ENCODE results near the gene MIOS. TPM values are rescaled to one million over a fixed set of nuclear protein-coding genes. Genes with fewer than 3 reads are reported as not detected.

MIOS gene
- total RNA-seq, 2 experiments from 2014 or later = 63.0 to 67.3 TPM

DNA sequence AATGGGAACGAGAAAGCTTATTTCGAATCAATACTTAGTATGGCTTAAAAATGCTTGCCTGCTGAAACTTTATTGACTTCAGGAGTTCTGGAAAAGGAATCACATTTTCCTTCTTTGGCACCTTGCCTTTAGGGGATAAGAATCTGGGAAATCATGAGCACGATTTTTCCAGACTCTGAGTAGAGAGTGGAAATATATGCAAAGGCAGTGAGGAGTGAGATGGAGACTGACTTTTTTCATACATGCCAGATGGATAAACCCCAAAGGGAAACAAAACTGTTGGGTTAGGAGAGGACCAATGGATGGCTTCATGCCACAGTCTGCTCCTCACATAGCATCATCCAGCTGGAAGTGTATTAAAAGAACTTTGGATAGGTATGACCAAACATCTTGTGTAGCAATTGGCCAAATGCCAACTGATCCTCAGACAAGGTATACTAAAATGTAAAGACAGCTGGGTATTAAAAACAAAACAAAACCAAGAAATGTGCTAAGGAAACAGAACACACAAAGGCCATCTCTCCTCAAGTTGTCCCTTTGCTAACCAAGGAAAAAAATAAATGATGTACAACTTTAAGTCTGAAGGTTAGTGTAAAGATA, 32.8 kb upstream of the MIOS start:
- DNase-seq (no peak), ATAC-seq (no peak)
- Mint-ChIP-seq H3K4me3 (no peak overlapping the region), H3K27ac (no peak overlapping the region), H3K36me3 (ENCODE audit: low read depth) (no peaks in the 10 kb centered on the region), H3K9me3 (no peaks in the 10 kb centered on the region), H3K4me1 (ENCODE audit: low read depth) (no peaks in the 10 kb centered on the region), H3K27me3 (peaks cover 6% of the 10 kb centered on the region)
- intact Hi-C loops (cut with micrococcal nuclease) = loop anchor here (10.0 kb wide), 1 partner anchor 109 kb away; no protein-coding TSS in a partner anchor
- ChIA-PET POLR2A (interaction anchor here (0.6 kb wide), 1 partner anchor 110 kb away, joined by 5 read pairs; no protein-coding TSS in a partner anchor), CTCF (no interaction called here)
- TF ChIP-seq, protein P1, sequence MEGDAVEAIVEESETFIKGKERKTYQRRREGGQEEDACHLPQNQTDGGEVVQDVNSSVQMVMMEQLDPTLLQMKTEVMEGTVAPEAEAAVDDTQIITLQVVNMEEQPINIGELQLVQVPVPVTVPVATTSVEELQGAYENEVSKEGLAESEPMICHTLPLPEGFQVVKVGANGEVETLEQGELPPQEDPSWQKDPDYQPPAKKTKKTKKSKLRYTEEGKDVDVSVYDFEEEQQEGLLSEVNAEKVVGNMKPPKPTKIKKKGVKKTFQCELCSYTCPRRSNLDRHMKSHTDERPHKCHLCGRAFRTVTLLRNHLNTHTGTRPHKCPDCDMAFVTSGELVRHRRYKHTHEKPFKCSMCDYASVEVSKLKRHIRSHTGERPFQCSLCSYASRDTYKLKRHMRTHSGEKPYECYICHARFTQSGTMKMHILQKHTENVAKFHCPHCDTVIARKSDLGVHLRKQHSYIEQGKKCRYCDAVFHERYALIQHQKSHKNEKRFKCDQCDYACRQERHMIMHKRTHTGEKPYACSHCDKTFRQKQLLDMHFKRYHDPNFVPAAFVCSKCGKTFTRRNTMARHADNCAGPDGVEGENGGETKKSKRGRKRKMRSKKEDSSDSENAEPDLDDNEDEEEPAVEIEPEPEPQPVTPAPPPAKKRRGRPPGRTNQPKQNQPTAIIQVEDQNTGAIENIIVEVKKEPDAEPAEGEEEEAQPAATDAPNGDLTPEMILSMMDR (IDR thresholded peaks at IDR 0.05) = no peak

DNA sequence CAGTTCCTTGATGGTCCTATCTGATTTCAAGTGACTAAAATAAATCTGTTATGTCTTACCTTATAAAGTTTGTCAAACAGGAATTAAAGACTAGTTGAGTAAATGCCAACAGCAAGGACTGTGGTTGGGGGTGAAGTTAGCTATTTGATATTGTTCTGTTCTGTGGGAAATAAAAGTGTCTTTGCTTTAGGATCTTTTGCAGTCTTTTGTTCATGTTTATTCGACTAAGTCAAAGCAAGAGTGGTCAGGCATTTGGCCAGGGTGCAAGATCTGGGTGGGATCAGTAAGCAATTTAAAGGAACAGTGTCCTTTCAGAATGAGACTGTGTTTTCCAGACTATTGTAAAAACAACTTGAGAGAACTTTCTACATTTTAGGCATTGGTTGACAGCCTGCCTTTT, 31.0 kb upstream of the MIOS start, which contains the start of gene COL28A1:
Gene COL28A1, minus strand, starts transcription at position 183 of the 400 bp plus-strand sequence. CDS start 2,998 bp downstream, outside the sequence.
- H3K36me3 Mint-ChIP-seq (ENCODE audit: low read depth) = no peaks in the 10 kb centered on the region
- intact Hi-C loops (cut with micrococcal nuclease) = loop anchor here (10.0 kb wide), 1 partner anchor 111 kb away; no protein-coding TSS in a partner anchor
- TF ChIP-seq, protein P1 (IDR thresholded peaks at IDR 0.05) = no peak
- ChIA-PET POLR2A (interaction anchor here (0.7 kb wide), 1 partner anchor 25 kb away, joined by 3 read pairs; no protein-coding TSS in a partner anchor), CTCF (no interaction called here)
- H3K27ac Mint-ChIP-seq = no peak within 1 kb of the TSS
- no peak for ATAC-seq
- no peaks in the 10 kb centered on the region for H3K4me1 Mint-ChIP-seq (ENCODE audit: low read depth)
- H3K27me3 Mint-ChIP-seq = peaks cover 6% of the 10 kb centered on the region
- DNase-seq = no peak
- no peak within 1 kb of the TSS for H3K4me3 Mint-ChIP-seq
- H3K9me3 Mint-ChIP-seq = no peaks in the 10 kb centered on the region

DNA sequence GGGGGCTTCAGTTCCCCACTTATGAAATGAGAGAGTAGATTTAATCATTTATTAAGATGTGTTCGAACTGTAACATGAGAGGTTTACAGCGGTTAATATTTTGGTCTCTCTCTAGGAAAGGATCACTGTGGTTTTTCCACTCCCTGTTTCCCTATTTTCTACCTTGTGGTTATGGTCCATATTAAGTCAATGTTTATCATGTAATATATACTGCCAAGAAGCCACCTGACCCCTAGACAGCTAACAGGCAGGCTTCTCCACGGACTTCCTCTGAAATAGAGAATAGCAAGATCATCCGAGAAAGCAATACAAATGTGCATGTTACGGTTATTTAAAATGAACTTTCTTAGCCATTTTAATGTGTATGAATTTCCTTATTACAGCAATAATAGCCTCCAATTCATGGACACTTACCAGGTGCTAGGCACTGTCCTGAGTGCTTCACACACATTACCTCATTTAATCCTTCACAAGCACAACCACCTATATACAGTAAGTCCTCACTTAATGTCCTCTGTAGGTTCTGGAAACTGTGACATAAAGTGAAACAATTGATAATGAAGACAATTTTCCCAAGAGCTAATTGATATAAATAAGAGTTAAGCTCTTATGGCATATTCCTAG, 30.2 kb upstream of the MIOS start:
- Mint-ChIP-seq H3K27ac (no peak overlapping the region), H3K27me3 (peaks cover 6% of the 10 kb centered on the region), H3K4me3 (no peak overlapping the region), H3K9me3 (no peaks in the 10 kb centered on the region), H3K4me1 (ENCODE audit: low read depth) (no peaks in the 10 kb centered on the region), H3K36me3 (ENCODE audit: low read depth) (no peaks in the 10 kb centered on the region)
- TF ChIP-seq, protein P1 (IDR thresholded peaks at IDR 0.05) = no peak
- ChIA-PET CTCF (no interaction called here), POLR2A (interaction anchor here (0.5 kb wide), 1 partner anchor 370 kb away, joined by 3 read pairs; no protein-coding TSS in a partner anchor)
- intact Hi-C loops (cut with micrococcal nuclease) = loop anchor here (10.0 kb wide), 1 partner anchor 112 kb away; no protein-coding TSS in a partner anchor
- DNase-seq = no peak
- no peak for ATAC-seq

DNA sequence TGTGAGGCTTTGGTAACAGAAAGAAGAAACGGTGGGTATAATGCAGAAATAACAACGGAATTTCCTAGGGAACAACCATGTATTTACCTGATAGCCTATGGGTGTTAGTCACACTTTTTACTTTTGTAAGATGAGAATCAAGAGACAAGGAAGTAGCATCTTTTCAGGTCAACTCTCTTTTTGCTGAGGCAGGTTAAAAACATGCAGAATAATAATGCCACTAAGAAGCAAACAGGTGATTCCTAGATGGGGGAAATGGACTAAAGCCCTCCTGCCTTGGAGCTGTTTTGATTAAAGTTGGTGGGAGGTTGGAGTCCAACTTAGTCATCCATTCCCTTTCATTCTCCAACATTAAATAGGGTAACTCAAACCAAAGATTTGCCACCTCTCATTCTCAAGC, 29.0 kb upstream of the MIOS start:
- H3K4me1 Mint-ChIP-seq (ENCODE audit: low read depth) = no peaks in the 10 kb centered on the region
- ChIA-PET CTCF (no interaction called here), POLR2A (no interaction called here)
- peaks cover 6% of the 10 kb centered on the region for H3K27me3 Mint-ChIP-seq
- H3K9me3 Mint-ChIP-seq = no peaks in the 10 kb centered on the region
- no peaks in the 10 kb centered on the region for H3K36me3 Mint-ChIP-seq (ENCODE audit: low read depth)
- no peak overlapping the region for H3K4me3 Mint-ChIP-seq
- no peak for ATAC-seq
- TF ChIP-seq, protein P1 (IDR thresholded peaks at IDR 0.05) = no peak
- no peak for DNase-seq
- intact Hi-C loops (cut with micrococcal nuclease) = loop anchor here (10.0 kb wide), 1 partner anchor 113 kb away; no protein-coding TSS in a partner anchor
- H3K27ac Mint-ChIP-seq = no peak overlapping the region

DNA sequence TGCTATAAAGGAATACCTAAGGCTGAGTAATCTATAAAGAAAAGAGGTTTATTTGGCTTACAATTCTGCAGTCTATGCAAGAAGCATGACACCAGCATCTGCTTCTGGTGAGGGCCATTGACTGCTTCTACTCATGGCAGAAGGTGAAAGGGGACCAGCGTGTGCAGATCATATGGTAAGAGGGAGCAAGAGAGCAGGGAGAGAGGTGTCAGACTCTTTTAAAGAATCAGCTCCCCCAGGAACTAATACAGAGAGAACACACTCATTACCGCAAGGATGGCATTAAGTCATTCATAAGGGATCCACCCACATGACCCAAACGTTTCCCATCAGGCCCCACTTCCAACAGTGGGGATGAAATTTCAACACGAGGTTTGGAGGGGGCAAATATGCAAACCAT, 27.5 kb upstream of the MIOS start:
- ChIA-PET CTCF (interaction anchor here (0.7 to 1.1 kb wide), 3 partner anchors 50 to 436 kb away, joined by 4 read pairs; no protein-coding TSS in a partner anchor), POLR2A (no interaction called here)
- Mint-ChIP-seq H3K4me3 (no peak overlapping the region), H3K27me3 (peaks cover 3% of the 10 kb centered on the region), H3K36me3 (ENCODE audit: low read depth) (no peaks in the 10 kb centered on the region), H3K4me1 (ENCODE audit: low read depth) (no peaks in the 10 kb centered on the region), H3K27ac (no peak overlapping the region), H3K9me3 (no peaks in the 10 kb centered on the region)
- ATAC-seq (no peak), DNase-seq (no peak)
- intact Hi-C loops (cut with micrococcal nuclease) = loop anchor here (10.0 kb wide), 1 partner anchor 114 kb away; no protein-coding TSS in a partner anchor
- TF ChIP-seq, protein P1 (IDR thresholded peaks at IDR 0.05) = no peak

Measured in activated CD8-positive, alpha-beta T cell treated with anti-CD3 and anti-CD28 coated beads for 36 hours (primary cell).